Adrenal gland (tissue), 5 donors: Measurements from ENCODE around the gene CSK.

Source experiments
- CTCF ChIP-seq, 6 experiments: fragments of 450-650 bp in 4 of 6; fragments of 200-600 bp in 2 of 6; sonication (generic) in 1 of 6; IDR thresholded peaks; 1 replicate in 5 of 6; 2 replicates in 1 of 6; pipeline versions ENCODE4 v1.5.1 to v1.8.0; 2016 to 2021; ENCODE audit warnings: antibody characterized with exemption in 6 of 6, mild to moderate bottlenecking in 2 of 6, moderate library complexity in 1 of 6
- POLR2A ChIP-seq, 2 donors: fragments of 450-650 bp; IDR thresholded peaks; one replicate each; pipeline ENCODE4 v1.6.1; 2017; ENCODE audit warnings: antibody characterized with exemption in 2 of 2, mild to moderate bottlenecking in 2 of 2, moderate library complexity in 1 of 2
- donor health status: DM: no; HTN: no; CAD: no.

- TF ChIP-seq POLR2A (IDR thresholded peaks at IDR 0.05) (no peak), CTCF (IDR thresholded peaks at IDR 0.05) (no peak)
Observed at GRCh38 chr15:74822233-74822632, 40.4 kb downstream of the CSK start.
